Stimulated activated naive CD8-positive, alpha-beta T cell treated with anti-CD3 and anti-CD28 coated beads, Interleukin-15, amount 100 ng/mL, for 72 hours (primary cell): ENCODE results near the gene RNF157.

Experiments
- ATAC-seq: fragments of 150-1000 bp; cut with Tn5 transposase; 2 replicates; pipeline ENCODE4 v1.10.0; 2021; ENCODE audit warnings: mild to moderate bottlenecking, moderate library complexity
- DNase-seq, 2 donors: peaks; one replicate each; pipeline ENCODE4 v3.0.0; 2021 to 2022
- H3K27ac Mint-ChIP-seq, 2 donors: one replicate each; pipeline ENCODE4 v1.8.0; 2022; ENCODE audit warnings: mild to moderate bottlenecking in 2 of 2, mixed read lengths in 2 of 2, moderate library complexity in 2 of 2
- H3K27me3 Mint-ChIP-seq: one replicate; pipeline ENCODE4 v1.8.0; 2022; ENCODE audit warnings: mixed read lengths
- H3K4me1 Mint-ChIP-seq: one replicate; pipeline ENCODE4 v1.8.0; 2022; ENCODE audit warnings: mild to moderate bottlenecking, mixed read lengths
- H3K4me3 Mint-ChIP-seq, 2 donors: one replicate each; pipeline ENCODE4 v1.8.0; 2022; ENCODE audit warnings: mild to moderate bottlenecking in 2 of 2, mixed read lengths in 2 of 2, moderate library complexity in 1 of 2
- H3K9me3 Mint-ChIP-seq, 2 donors: one replicate each; pipeline ENCODE4 v1.8.0; 2022; ENCODE audit warnings: mixed read lengths in 2 of 2

Gene RNF157

DNA sequence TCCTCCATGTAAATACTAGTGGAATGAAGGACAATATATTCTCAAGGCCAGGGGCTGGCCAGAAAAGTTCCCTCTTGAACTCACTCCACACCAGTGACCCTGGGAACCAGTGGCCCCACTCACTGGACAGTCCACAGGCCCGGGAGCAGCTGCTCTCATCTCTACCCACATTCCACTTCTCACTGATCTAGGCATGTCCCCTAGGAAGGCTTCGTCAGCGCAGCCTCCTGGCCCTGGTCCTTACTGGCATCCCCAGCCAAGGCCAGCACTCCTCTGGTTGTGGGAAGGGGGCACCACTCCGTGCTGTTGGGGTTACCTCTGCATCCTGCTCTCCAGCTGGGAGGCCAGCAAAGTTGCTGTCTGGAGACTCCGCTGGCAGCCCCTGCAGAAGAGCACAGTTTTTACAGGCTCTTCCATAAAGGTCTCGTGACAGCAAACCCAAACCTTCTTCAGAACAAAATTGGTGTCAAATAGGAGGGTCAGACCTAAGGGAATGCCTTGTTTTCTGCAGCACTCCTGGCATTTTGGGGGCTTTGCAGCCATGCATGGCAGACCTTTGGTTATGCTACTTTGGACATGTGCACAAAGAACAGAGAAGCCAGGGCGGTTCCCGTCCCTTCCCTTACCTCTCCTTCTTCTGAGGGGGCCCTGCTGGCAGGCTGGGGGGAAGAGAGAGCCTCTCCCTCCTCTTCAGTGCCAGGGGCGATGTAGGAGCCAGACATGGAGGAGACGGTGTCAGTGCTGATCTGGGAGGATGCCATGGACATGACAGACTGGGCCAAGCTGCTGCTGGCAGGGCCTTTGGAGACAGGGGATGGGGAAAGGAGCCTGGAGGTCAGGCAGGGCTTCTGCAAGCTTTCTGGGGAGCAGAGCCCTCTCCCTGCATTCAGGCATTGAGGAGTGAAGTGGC is 85.1 kb downstream of the RNF157 start:
- ATAC-seq (no peak), DNase-seq (no peak)
- H3K4me3 Mint-ChIP-seq: no peak overlapping the region
- H3K27me3 Mint-ChIP-seq: no peaks in the 10 kb centered on the region
- H3K27ac Mint-ChIP-seq: peak overlapping the region in 1 of 2 donors; percentile 29
- H3K4me1 Mint-ChIP-seq: peaks cover 64% of the 10 kb centered on the region
- H3K9me3 Mint-ChIP-seq: no peaks in the 10 kb centered on the region

DNA sequence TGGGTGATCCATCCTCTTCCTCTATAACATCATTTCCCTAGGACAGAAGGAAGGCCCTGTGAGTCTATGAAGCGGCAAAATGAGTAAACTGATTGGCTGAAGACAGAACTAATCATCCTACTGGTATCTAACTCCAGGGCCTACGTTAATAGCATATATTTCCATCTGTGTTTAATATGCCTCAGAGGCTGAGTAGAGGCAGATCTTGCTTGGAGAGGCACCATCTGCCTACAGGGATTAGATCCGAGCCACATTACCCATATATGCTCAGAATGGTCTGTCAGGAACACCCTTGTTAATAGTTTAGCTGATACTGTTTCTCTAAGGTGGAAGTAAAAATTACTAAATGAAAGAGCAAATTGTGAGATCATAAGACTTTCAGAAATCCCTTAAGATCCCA is 86.0 kb downstream of the RNF157 start:
- DNase-seq: no peak
- Mint-ChIP-seq H3K27ac (peak overlapping the region; percentile 29 to 89), H3K4me1 (peaks cover 64% of the 10 kb centered on the region), H3K4me3 (no peak overlapping the region), H3K9me3 (no peaks in the 10 kb centered on the region), H3K27me3 (no peaks in the 10 kb centered on the region)
- no peak for ATAC-seq

- no peaks in the 10 kb centered on the region for H3K27me3 Mint-ChIP-seq
- no peaks in the 10 kb centered on the region for H3K9me3 Mint-ChIP-seq
- DNase-seq: no peak
- H3K4me1 Mint-ChIP-seq: peaks cover 64% of the 10 kb centered on the region
- ATAC-seq: no peak
- H3K27ac Mint-ChIP-seq: peak overlapping the region; percentile 21 to 89
- H3K4me3 Mint-ChIP-seq: no peak overlapping the region
Observed at GRCh38 chr17:76153640-76154039, 86.7 kb downstream of the RNF157 start.

GRCh38 chr17:76153202-76153601 is 87.1 kb downstream of the RNF157 start:
- no peak overlapping the region for H3K4me3 Mint-ChIP-seq
- peaks cover 64% of the 10 kb centered on the region for H3K4me1 Mint-ChIP-seq
- no peak overlapping the region for H3K27ac Mint-ChIP-seq
- ATAC-seq (no peak), DNase-seq (no peak)
- H3K27me3 Mint-ChIP-seq: no peaks in the 10 kb centered on the region
- H3K9me3 Mint-ChIP-seq: no peaks in the 10 kb centered on the region

DNA sequence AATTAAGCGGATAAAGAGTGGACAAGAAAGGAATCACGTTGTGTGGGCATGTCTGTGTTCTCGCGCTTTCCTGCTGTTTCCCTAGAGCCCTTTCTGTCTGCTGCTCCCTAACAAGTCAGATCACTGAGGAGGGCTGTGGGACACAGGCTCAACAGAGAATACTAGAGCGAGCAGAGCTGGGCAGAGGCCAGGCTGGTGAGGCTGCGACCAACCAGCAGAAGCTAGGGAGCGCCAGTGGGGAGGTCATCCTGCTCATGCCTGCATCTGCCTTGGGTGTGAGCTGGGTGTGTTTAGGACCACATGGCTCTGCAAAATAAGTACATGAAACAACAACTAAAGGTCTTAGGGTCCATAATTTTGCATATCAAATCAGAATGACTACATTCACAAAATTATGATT is 87.7 kb downstream of the RNF157 start:
- Mint-ChIP-seq H3K4me1 (peaks cover 64% of the 10 kb centered on the region), H3K27ac (peak overlapping the region in 1 of 2 donors; percentile 82), H3K27me3 (no peaks in the 10 kb centered on the region), H3K4me3 (no peak overlapping the region), H3K9me3 (no peaks in the 10 kb centered on the region)
- no peak for DNase-seq
- ATAC-seq: no peak

- Mint-ChIP-seq H3K27me3 (no peaks in the 10 kb centered on the region), H3K4me3 (no peak overlapping the region), H3K27ac (peak overlapping the region; percentile 82 to 84), H3K9me3 (no peaks in the 10 kb centered on the region), H3K4me1 (peaks cover 62% of the 10 kb centered on the region)
- no peak for ATAC-seq
- no peak for DNase-seq
Observed at GRCh38 chr17:76151896-76152454, 88.3 kb downstream of the RNF157 start.

- Mint-ChIP-seq H3K27me3 (no peaks in the 10 kb centered on the region), H3K4me3 (no peak overlapping the region), H3K9me3 (no peaks in the 10 kb centered on the region), H3K4me1 (peaks cover 61% of the 10 kb centered on the region), H3K27ac (peak overlapping the region in 1 of 2 donors; percentile 79)
- no peak for ATAC-seq
- no peak for DNase-seq
Observed at GRCh38 chr17:76150712-76151622, 89.3 kb downstream of the RNF157 start.

- H3K9me3 Mint-ChIP-seq: no peaks in the 10 kb centered on the region
- no peak overlapping the region for H3K4me3 Mint-ChIP-seq
- H3K27ac Mint-ChIP-seq: peak overlapping the region in 1 of 2 donors; percentile 34
- H3K4me1 Mint-ChIP-seq: peaks cover 63% of the 10 kb centered on the region
- no peak for DNase-seq
- H3K27me3 Mint-ChIP-seq: no peaks in the 10 kb centered on the region
- ATAC-seq: no peak
Observed at GRCh38 chr17:76149214-76149613, 91.1 kb downstream of the RNF157 start.

- DNase-seq: no peak
- ATAC-seq: no peak
- H3K27me3 Mint-ChIP-seq: no peaks in the 10 kb centered on the region
- peaks cover 63% of the 10 kb centered on the region for H3K4me1 Mint-ChIP-seq
- H3K4me3 Mint-ChIP-seq: no peak overlapping the region
- H3K27ac Mint-ChIP-seq: no peak overlapping the region
- H3K9me3 Mint-ChIP-seq: no peaks in the 10 kb centered on the region
Observed at GRCh38 chr17:76148015-76148326, 92.3 kb downstream of the RNF157 start.

DNA sequence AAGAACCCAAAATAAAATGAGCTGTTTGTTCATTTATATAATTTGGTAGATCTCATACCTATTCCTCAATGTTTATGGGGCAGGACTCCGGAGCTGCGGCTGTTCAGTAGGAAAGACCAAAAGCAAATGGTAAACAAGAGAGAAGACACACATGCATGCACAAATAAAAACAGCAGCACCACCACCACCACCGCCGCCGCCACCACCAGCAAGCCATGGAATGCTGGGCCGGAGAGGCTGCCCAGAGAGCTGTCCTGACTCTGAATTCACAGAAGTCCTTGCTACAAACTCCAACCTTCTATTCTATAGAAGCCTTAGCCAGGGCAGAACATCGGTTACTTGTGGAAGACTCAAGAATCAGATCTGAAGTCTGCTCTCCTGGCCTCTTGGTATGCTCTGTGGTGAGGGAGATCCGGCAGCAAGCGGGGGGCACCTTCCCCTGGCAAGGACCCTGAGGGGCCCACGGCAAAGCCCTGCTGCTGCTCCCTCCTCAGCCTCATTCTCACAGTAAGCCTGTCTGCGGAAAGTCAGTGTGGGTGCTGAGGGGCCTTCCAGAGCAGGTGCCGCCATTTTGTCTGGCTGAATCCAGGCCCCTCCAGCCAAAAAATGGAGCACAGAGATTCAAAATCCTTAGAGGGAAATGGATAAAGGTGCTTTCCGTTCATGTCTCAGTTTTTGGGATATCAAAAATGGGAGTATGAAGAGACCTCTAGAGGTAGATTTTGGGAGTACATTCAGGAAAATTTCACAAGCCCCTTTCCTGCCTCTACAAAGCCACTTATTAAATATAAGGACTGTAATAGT is 92.9 kb downstream of the RNF157 start:
- no peaks in the 10 kb centered on the region for H3K27me3 Mint-ChIP-seq
- H3K9me3 Mint-ChIP-seq: no peaks in the 10 kb centered on the region
- ATAC-seq (no peak), DNase-seq (no peak)
- H3K4me1 Mint-ChIP-seq: peaks cover 63% of the 10 kb centered on the region
- no peak overlapping the region for H3K4me3 Mint-ChIP-seq
- H3K27ac Mint-ChIP-seq: peak overlapping the region; percentile 59 to 95

GRCh38 chr17:76146053-76146851 is 94.0 kb downstream of the RNF157 start:
- DNase-seq: no peak
- peaks cover 63% of the 10 kb centered on the region for H3K4me1 Mint-ChIP-seq

GRCh38 chr17:76145231-76146052 is 94.9 kb downstream of the RNF157 start:
- Mint-ChIP-seq H3K9me3 (no peaks in the 10 kb centered on the region), H3K4me3 (peak overlapping the region; percentile 61 to 78), H3K4me1 (peaks cover 65% of the 10 kb centered on the region), H3K27ac (peak overlapping the region; percentile 95 to 97), H3K27me3 (no peaks in the 10 kb centered on the region)
- ATAC-seq (peak; percentile 59), DNase-seq (peak in 1 of 2 donors; percentile 62)

More at GRCh38 chr17:76146053-76146851, 94.0 kb downstream of the RNF157 start:
- Mint-ChIP-seq H3K27me3 (no peaks in the 10 kb centered on the region), H3K9me3 (no peaks in the 10 kb centered on the region), H3K27ac (peak overlapping the region; percentile 95 to 97), H3K4me3 (peak overlapping the region; percentile 61 to 78)
- peak; percentile 11 for ATAC-seq

- H3K4me3 Mint-ChIP-seq: peak overlapping the region; percentile 78 to 80
- no peaks in the 10 kb centered on the region for H3K27me3 Mint-ChIP-seq
- ATAC-seq: no peak
- no peaks in the 10 kb centered on the region for H3K9me3 Mint-ChIP-seq
- H3K27ac Mint-ChIP-seq: peak overlapping the region; percentile 13 to 85
- peaks cover 90% of the 10 kb centered on the region for H3K4me1 Mint-ChIP-seq
- DNase-seq: no peak
Observed at GRCh38 chr17:76142585-76143041, 97.7 kb downstream of the RNF157 start.
